Stomach (tissue), 4 donors: ENCODE results near the gene DOCK11.

Experiments used
- CTCF ChIP-seq, 7 experiments: fragments of 450-650 bp in 4 of 7; fragments of 200-600 bp in 3 of 7; sonication (generic) in 3 of 7; IDR thresholded peaks; one replicate each; pipeline ENCODE4 v1.5.1; 2016 to 2019; ENCODE audit warnings: antibody characterized with exemption in 7 of 7, control low read depth in 2 of 7, mild to moderate bottlenecking in 1 of 7
- EP300 ChIP-seq: sonication (generic); formaldehyde crosslinking; IDR thresholded peaks from one replicate; pipeline ENCODE4 v1.6.1; 2017; ENCODE audit warnings: antibody characterized with exemption

- TF ChIP-seq CTCF (IDR thresholded peaks at IDR 0.05) (no peak), EP300 (no peak)
Measured at GRCh38 chrX:118621081-118621759, 125.6 kb downstream of the DOCK11 start.
